GM18861 (cell line): ENCODE results near the gene DLX3.

Experiments
- ATAC-seq: cut with Tn5 transposase; IDR thresholded peaks from one replicate; pipeline ENCODE4 v1.9.1; 2021; ENCODE audit not compliant: unreplicated experiment

DLX3 gene

DNA sequence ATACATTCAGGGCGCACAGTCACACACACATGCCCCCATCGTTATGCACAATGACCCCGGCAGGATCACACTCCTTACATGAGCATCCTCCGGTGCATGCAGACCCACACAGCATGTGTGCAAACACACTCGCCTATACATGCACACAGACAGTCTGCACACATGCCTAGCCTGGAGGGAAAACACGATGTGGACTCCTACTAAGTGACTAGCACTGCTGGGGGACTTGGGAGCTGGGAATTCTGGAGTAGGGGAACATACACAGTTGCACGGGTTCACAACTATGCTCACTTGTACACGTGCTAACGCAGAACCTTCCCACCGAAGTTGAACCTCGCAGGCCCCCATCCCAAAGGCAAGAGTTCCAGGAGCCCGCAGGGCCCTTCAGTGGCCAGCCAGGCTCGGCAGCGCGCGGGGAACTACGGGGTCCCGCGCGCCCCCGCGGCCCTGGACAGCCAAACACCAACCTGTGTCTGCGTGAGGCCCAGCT lies 2.0 kb downstream of the DLX3 start:
- no peak for ATAC-seq

DNA sequence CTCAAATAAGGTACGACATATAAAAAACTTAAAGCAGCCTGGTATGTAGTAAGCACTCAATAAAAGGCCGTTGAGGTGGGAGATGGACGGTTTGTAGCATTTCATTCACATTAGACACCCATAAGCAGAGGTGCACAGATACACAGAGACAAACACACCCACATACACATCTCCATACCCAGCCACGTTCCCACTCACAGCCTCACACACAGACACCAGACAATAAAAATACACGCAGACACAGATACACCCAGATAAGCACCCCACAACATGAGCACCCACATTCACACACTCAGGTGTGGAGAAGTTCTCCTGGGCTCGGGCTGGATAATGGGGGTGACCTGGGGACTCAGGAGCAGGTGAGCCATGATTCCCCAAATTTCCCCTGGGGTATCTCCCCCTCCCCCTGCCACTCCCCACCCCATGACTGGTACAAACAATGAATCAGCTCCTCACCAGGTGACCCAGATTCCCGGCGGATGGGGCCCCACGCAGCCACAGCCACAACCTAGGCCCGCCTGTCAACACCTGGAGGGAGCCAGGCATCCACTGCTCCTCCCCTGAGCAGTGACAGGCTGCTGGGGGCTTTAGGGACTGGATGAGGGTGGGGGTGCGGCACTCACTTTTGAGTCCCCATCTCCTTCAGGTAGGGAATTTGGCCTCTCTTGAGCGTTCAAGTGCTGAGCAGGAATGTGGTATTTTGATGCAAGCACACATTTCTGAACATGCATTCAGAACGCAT lies 2.7 kb downstream of the DLX3 start:
- no peak for ATAC-seq

DNA sequence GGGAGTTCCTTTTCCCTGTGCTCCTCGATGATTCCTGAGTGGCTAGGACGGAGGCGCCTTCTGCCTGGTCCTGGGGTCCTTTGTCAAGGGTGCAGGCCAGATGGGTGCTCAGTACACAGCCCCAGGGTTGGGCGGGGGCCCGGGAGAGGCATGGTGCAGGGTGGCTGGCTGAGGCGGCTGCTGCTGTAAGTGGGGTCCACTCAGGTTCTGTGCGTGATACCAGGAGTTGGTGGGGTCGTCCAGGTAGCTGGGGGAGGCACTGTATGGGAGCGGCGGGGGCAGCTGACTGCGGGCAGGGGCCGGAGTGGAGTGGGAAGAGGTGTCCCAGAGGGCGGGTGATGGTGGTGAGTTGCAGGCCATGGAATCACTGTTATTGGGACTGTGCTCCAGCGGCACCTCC lies 3.6 kb downstream of the DLX3 start:
- ATAC-seq = no peak

DNA sequence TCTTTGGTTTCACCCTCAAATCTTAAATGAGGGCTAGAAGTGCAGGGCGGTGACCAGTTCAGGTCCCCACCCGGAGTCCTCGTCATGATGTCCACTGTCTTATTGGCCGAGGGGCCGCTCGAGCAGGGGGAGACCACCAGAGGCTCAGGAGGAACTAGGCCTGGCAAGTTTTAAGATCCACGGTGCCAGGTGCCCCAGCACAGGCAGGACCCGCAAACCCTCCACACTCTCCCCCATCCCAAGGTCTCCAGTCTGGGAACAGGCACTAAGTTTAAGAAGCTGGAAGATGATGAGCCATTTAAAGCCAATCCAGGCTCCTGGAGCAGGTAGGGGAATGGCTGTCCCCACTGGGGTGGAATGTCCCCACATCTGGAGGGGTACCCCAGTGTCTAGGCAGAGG lies 4.1 kb downstream of the DLX3 start:
- ATAC-seq = no peak

DNA sequence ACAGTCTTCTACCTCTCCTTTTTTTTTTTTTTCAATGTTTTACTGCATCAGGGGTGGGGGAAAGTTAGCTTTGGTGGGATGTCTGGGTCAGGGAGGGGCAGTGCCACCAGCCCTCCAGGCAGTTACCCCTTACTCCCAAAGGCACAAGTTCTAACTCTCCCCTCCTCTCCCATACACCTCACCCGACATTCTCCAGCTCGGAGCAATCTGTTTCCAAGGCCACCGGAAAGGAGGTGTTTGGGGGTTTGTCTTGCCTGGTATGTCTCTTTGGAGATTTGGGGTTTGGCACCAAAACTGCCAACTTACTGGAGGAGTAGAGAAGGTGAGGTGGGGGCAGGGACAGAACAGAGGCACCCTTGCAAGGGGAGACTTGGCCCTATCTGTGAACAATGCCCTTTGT lies 4.7 kb downstream of the DLX3 start:
- no peak for ATAC-seq

DNA sequence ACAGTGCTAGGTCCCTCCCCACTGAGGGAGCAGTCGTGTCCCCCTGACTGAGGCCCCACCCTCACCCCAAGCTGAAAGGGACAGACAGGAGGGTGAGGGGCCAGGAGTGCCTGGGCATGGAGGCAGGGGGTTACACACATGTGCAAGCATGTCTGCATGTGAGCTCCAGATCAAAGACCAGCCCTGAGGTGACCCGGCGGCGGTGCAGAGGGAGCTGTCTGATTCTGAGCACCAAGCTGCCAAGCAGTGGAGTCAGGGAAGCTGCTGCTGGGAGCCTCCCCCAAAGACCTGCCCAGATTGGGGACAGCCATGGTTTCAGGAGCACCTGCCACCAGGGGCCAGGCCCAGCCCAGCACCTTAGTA lies 5.5 kb downstream of the DLX3 start:
- no peak for ATAC-seq

DNA sequence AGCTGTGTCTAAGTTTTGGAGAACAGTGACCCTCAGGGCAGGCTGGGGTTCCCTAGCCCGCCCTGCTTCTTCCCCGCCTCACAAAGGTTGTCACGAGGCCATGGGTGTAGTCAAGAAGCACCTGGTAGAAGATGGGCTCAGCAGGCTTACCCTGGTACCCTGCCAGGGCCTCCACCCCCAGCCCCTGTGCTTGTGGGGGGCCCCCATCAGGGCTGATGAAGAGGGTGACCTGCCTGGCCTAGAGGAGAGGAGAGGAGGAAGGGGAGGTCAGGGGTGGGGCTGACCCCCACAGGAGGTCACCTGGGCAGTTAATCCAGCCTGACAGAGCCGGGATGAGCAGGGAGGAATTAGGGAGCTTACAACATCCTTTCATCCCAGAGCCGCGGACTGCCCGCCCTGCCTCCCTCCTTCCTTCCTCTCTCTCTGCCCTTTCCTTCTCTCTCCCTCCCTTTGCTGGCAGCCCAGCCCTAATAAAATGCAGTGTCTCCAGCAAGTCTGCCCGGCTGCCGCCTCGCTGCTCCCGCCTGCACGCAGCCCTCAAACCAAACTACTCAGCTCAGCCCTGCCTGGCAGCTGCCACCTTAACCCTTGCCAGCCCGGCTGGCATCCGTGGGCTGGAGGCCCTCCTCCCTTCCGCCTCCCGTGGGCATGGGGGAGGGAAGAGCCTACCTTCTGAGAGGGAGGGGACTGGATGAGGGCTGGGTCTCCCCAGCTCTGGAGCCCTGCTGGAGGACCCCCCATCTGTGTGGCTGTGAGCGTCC lies 7.2 kb downstream of the DLX3 start:
- ATAC-seq = no peak

DNA sequence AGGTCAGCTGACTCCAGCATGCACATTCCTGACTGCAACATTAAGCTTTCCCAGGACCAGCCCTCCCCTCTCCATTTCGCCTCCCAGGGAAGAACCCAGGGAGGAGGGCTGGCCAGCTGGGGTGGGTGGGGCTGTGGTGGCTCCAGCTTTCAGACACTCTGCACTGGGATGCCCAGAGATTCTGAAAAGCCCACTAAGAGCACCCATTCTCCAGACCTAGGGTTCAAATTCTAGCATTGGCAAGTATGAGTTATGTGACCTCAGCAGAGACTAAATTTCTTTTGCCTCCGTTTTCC lies 7.8 kb downstream of the DLX3 start:
- no peak for ATAC-seq

DNA sequence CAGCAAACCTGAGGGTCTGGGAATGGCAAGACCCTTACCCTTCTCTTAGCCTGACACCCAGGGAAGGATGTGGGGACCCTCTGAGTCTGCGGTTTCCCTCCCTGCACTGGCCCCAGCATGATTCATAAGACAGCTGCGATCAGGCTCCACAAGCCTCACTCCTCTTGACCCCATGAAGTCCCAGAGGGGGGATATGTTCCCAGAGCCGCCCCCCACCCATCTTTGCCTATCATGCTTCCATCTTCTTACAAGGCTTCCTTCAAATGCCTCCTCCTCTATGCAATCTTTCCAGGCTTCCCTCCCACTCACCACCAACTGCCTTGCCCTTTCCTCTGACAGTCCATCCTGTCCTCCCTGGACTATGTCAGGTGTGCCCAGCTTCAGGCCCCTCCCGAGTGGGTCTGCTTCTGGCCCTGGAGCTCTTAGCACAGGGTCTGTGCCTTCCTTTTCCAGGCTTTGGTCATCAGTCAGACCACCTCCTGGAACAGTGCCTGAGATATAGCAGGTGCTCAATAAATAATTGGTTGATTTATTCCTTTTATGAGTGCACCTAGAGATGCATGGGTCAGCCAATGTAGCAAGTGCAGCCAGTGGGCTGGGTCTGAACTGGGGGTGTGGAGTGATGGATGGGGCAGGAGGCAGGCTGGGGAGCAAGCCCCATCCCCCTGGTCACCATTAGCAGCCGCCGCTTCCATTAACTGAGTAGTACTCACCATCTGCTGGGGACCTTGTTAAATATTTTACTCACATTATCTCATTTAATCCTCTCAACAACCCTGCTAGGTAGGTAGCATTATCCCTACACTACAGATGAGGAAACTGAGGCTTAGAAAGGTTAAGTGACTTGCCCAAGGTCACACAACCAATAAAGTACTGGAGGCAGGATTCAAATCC lies 8.4 kb downstream of the DLX3 start:
- no peak for ATAC-seq

DNA sequence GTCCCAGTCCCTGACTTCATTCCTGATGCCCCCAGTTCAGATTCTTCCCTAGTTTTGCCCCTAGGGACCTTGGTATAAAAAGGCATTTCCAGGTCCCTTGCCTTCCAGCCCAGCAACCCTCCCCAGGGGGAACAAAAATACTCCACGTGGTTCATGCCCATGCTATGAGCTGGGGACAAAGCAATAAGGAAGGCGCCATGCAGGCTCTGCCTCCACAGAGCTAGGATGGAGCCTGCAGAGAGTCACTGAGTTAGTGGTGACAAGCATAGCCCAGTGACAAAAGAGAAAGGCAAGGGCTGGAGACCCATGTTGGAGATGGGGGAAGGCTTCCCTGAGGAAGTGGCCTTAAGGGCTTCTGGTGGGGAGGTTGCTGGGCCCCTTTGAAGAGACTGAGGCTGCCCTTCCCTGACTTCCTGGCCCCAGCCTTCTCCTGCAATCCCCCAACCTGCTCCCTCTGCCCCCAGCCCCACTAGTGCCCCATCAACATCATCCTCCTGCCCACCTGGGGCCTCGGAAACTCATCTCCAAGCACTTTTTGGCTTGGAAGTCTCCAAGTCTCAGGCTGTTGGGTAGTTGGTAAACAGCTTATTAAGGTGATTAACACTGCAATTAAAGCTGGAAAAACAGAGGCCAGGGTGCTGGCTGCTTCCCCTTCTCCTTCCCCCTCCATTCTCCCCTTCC lies 9.6 kb downstream of the DLX3 start:
- no peak for ATAC-seq

DNA sequence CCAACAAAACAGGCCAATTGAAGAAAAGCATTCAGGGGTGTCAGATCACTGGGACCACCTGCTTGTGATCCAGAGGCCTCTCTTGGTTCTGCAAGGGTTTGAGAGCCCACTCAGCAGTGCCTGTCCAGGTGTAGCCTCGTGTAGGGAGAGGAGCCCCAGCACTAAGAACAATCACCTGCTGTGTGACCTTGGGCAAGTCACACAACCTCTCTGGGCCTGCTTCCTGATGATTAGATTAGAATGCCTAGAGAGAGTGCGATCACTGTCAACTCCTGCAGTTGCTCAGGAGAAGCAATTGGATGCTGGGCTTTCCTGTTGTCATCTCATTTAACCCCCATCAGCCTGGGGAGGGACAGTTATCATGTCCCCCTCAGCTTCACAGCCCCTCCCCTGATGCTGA lies 10.2 kb downstream of the DLX3 start:
- ATAC-seq = no peak

DNA sequence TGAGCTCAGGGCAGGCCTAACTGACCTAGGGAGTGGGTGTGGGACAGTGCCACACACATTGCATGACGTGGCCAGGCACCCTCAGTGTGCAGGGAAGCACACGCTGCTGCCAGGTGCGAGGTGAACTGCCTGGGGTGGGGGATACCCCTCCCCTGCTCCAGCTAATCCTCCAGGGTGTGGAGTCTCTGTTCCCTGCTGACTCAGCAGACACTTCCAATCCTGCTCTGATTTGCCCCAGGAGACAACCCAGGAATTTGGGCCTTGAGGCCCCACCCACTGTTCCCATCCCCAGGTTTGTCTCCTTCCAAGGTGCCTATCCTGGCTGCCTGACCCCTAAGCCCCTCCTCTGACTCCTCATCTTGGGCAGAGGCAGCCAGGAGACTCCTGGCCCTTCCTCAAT lies 10.7 kb downstream of the DLX3 start:
- ATAC-seq = no peak

DNA sequence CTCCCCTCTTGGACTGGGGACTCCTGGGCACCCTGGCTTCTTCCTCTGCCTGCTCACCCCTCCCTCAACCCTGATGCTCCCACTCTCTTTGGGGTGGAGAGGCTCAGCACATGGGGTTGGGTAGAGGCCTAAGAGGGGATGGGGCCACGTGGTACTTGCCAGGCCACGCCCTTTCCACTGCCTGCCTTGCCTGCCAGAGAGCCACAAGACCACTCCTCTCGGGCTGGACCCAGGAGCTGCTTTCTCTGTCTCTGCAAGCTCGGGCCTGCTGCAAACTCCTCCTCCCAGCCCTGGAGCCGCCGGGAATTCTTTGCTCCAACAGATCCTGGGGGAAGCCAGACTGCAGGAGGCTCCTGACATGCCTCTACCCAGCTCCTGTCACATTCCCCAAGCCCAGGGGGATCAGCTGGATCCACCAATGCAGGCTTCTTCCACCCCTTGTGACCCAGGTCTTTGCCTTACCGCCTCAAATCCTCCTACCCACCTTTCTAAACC lies 14.3 kb downstream of the DLX3 start:
- no peak for ATAC-seq

DNA sequence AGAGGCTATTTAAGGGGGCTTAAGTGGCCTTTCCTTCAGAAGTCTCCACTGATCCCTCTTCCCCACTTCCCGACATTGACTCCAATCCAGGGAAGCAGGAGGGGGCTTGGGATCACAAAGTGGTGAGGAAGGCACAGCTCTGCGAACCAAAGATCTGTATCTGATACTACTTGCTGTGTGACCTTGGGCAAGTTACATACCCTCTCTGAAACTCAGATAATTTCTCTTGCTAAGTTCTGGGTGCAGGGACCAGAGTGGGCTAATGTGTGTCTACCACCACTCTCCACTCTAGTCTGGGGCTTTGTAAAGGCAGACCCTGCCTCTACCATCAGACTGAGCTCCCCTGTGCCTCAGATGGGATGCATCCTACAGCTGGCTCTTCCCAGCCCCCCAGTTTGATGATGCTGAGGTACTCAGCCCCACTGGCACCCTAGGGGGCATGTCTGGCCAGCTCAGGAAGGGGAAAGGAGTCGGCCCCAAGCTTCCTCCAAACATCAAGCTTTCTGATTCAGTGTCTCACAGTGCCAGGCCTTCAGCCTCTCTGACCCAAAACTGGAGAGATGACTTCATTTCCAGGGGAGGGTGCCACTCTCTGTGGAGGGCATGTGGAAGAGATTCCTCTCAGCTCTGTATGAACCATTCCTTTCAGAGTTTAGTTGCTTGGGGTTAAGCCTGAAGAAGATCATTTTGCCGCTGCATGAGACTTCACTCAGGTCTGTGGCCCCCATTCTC lies 15.1 kb downstream of the DLX3 start:
- no peak for ATAC-seq

DNA sequence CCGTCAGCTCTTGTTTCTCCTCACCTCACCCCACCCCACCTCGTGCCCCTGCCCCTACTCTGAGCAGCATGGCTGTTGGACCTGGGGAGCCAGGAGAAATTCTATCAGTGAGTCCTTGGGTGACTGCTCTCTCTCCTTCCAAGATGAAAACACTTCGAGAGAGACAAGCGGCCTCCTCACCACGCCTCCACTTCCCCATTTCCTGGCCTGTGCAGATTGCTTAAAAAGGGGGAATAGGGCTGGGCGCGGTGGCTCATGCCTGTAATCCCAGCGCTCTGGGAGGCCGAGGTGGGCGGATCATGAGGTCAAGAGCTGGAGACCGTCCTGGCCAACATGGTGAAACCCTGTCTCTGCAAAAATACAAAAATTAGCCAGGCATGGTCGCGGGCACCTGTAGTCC lies 16.5 kb downstream of the DLX3 start:
- no peak for ATAC-seq

DNA sequence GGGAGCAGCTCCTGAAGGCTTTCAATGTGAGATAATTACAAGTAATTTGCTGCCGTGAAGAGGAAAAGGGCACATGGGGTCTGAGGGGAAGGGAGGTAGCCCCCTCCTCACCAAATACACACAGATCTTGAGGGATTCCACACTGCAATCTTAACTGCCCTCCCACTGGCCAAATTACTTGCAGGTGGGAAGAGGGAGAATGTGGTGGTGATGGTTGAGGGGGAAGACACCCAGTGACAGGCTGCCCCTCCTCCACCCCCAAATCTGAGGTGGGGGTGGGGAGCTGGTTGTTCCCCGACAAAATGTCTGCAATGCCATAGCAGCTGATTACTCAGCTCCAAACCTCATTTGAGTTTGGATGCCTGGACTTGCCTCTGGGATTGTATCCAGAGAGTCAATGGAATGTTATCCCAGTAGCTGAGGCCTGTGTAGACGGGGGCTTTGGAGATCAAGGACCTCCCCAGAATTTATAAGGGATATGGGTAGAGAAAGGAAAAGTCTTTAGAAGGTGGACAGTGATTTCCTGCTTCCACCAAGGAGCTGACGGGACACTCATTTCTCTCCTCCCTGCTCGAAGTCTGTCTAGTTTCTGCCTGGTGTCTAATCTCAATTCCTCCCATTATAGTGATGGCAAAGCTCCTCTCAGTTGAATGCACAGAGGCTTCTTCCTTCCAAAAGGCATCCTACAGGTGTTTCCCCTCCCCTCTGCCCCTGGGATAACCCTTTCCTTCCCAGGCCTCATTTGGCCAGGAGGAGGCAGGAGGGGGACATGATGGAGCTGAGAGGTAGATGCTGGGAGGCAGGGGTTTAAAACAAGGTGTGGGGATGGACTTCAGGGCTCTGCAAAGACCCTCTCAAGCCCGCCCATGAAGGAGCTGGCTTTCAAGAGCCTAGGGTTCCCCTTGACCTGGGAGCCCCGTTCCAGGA lies 17.3 kb downstream of the DLX3 start:
- ATAC-seq = no peak

DNA sequence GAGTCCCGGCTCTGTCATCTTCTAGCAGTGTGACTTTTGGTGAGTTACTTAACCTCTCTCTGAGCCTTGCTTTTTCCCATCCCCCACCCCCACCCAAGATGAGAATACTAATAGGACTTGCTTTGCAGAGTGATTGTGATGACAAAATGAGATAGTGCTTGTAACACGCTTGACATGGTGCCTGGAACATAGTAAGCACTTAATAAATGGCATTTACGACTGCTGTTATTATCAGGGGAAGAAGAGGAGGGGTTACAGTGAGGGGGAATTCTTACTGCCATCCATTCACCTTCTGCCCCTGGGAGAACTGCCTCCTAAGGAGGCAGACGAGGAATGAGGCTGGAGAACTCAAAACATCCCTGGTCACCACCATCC lies 18.2 kb downstream of the DLX3 start:
- ATAC-seq = no peak

DNA sequence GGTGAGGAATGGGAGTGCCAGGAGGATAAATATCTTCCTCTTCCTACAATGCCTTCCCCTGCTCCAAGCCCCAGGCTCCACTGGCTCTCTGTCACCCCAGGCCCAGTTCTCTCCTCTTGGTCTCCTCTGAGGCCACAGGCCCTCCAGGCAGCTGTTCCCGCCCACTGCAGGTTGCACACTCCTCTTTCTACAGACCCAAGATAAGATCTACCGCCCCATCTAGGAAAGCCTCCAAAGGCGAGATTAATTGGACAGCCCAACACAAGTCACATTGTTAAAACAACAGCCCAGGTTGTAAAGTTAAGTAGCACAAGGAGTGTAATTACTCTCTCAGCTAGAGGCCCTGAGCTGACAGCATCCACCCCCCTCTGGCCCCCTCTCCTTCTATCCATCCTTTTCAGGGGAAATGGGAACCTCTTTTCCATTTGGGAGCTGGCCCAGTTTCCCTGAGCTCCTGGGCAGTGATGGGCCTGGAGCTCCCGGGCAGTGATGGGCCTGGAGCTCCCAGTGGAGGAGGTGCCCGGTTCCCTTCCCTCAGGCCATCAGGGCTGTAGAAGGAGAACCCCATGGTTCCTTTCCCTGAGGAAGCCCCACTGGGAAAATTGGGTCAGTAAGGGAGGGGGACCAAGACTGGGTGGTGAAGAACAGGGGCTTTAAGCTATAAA lies 18.7 kb downstream of the DLX3 start:
- no peak for ATAC-seq

DNA sequence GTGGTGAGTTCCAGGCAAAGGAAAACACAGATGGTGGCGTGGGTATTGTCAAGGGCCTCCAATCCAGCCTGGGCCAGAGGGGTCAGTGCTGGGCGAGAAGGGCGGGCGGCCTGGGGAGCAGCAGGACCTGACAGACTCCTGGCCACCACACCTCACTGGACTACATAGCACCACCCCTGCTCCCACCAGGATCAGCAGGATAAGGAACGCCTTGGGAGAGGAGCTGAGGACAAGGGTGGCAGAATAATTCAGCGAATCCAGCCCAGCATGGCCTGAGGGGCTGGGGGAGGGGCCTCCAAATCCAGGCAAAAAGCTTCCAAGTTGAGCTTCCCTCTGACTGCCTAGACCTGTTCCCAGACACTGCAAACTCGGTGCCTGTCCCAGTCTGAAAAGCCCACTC lies 19.5 kb downstream of the DLX3 start:
- no peak for ATAC-seq
